Parathyroid adenoma (tissue), 2 donors: Measurements from ENCODE around the gene ZNF594.

ENCODE experiments used
- H2AFZ ChIP-seq: fragments of 300-600 bp; sonication (generic); one replicate; pipeline ENCODE4 v1.7.0; 2017; ENCODE audit warnings: antibody characterized with exemption, mild to moderate bottlenecking
- H3K27ac ChIP-seq: fragments of 300-600 bp; sonication (generic); one replicate; pipeline ENCODE4 v1.7.0; 2017
- H3K27me3 ChIP-seq: fragments of 300-600 bp; sonication (generic); one replicate; pipeline ENCODE4 v1.7.0; 2017; ENCODE audit warnings: low read length; ENCODE audit not compliant: control insufficient read depth, insufficient read depth
- H3K36me3 ChIP-seq: fragments of 300-600 bp; sonication (generic); one replicate; pipeline ENCODE4 v1.7.0; 2017; ENCODE audit warnings: low read length; ENCODE audit not compliant: control insufficient read depth, insufficient read depth
- H3K4me1 ChIP-seq: fragments of 300-600 bp; sonication (generic); one replicate; pipeline ENCODE4 v1.7.0; 2017; ENCODE audit warnings: control low read depth
- H3K4me2 ChIP-seq: fragments of 300-600 bp; sonication (generic); one replicate; pipeline ENCODE4 v1.7.0; 2017; ENCODE audit warnings: low read length
- H3K4me3 ChIP-seq: fragments of 300-600 bp; sonication (generic); one replicate; pipeline ENCODE4 v1.7.0; 2017; ENCODE audit warnings: low read depth, low read length
- H3K79me2 ChIP-seq: fragments of 300-600 bp; sonication (generic); one replicate; pipeline ENCODE4 v1.7.0; 2017; ENCODE audit warnings: control low read depth
- H3K9ac ChIP-seq: fragments of 300-600 bp; sonication (generic); one replicate; pipeline ENCODE4 v1.7.0; 2017; ENCODE audit warnings: mild to moderate bottlenecking
- H3K9me3 ChIP-seq: fragments of 300-600 bp; sonication (generic); one replicate; pipeline ENCODE4 v1.7.0; 2017; ENCODE audit warnings: low read length; ENCODE audit not compliant: control insufficient read depth
- TF ChIP-seq, protein P1 (sequence below): fragments of 300-600 bp; sonication (generic); IDR thresholded peaks from one replicate; pipeline ENCODE4 v1.7.0; 2017; ENCODE audit warnings: antibody characterized with exemption, mild to moderate bottlenecking
- donor health status: primary hyperparathyroidism.

Gene ZNF594

GRCh38 chr17:5210091-5210490, 18.4 kb upstream of the ZNF594 start:
- no peak overlapping the region for H3K4me2 ChIP-seq
- no peak overlapping the region for H3K9ac ChIP-seq
- H3K4me3 ChIP-seq = no peak overlapping the region
- H3K4me1 ChIP-seq = no peaks in the 10 kb centered on the region
- H3K27ac ChIP-seq = no peak overlapping the region
- no peaks in the 10 kb centered on the region for H3K27me3 ChIP-seq
- H3K79me2 ChIP-seq = peaks cover 10% of the 10 kb centered on the region
- H2AFZ ChIP-seq = no peak overlapping the region
- H3K9me3 ChIP-seq = no peaks in the 10 kb centered on the region
- TF ChIP-seq, protein P1, sequence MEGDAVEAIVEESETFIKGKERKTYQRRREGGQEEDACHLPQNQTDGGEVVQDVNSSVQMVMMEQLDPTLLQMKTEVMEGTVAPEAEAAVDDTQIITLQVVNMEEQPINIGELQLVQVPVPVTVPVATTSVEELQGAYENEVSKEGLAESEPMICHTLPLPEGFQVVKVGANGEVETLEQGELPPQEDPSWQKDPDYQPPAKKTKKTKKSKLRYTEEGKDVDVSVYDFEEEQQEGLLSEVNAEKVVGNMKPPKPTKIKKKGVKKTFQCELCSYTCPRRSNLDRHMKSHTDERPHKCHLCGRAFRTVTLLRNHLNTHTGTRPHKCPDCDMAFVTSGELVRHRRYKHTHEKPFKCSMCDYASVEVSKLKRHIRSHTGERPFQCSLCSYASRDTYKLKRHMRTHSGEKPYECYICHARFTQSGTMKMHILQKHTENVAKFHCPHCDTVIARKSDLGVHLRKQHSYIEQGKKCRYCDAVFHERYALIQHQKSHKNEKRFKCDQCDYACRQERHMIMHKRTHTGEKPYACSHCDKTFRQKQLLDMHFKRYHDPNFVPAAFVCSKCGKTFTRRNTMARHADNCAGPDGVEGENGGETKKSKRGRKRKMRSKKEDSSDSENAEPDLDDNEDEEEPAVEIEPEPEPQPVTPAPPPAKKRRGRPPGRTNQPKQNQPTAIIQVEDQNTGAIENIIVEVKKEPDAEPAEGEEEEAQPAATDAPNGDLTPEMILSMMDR = no peak
- no peaks in the 10 kb centered on the region for H3K36me3 ChIP-seq

GRCh38 chr17:5209396-5209795, 17.7 kb upstream of the ZNF594 start:
- TF ChIP-seq, protein P1 = no peak
- Histone ChIP-seq H2AFZ (no peak overlapping the region), H3K79me2 (peaks cover 11% of the 10 kb centered on the region), H3K27me3 (no peaks in the 10 kb centered on the region), H3K4me2 (no peak overlapping the region), H3K4me3 (no peak overlapping the region), H3K4me1 (no peaks in the 10 kb centered on the region), H3K36me3 (no peaks in the 10 kb centered on the region), H3K27ac (no peak overlapping the region), H3K9me3 (no peaks in the 10 kb centered on the region), H3K9ac (no peak overlapping the region)

- Histone ChIP-seq H3K9ac (no peak overlapping the region), H3K4me1 (no peaks in the 10 kb centered on the region), H3K27ac (no peak overlapping the region), H3K36me3 (no peaks in the 10 kb centered on the region), H2AFZ (no peak overlapping the region), H3K27me3 (no peaks in the 10 kb centered on the region), H3K79me2 (peaks cover 30% of the 10 kb centered on the region), H3K4me3 (no peak overlapping the region), H3K4me2 (no peak overlapping the region), H3K9me3 (no peaks in the 10 kb centered on the region)
- TF ChIP-seq, protein P1 = no peak
Measured at GRCh38 chr17:5203908-5204294, 12.2 kb upstream of the ZNF594 start.

DNA sequence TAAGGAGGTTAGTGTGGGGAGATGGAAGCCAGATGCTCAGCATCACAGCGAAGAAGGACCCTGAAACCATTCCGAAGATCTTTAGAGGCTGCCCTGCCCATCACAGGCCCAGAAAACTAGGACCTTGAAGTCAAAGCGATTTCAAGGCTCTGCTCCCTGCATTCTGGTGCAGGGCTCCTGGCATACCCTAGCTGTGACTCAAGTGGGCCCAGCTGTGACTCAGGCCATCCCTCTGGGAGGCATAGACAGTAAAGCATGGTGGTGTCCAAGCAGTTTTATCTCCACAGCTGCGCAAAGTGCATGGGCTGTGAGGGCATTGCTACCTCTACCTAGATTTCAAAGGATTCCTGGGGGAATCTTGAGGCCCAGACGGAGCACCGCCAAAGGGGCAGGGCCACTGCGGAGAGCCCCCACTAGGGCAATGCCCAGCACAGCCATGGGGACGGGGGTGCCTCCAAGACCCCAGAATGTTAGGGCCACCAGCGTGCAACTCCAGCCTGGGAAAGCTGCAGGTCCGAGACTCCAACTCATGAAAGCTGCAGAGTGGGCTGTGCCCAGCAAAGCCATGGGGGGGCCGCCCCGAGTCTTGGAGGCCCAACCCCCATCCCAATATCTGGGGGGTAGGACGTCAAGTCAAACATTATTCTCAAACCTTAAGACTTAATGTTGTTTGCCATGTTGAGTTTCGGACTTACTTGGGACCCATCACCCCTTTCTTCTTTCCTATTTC, 11.7 kb upstream of the ZNF594 start:
- H3K79me2 ChIP-seq = peaks cover 36% of the 10 kb centered on the region
- H3K9ac ChIP-seq = no peak overlapping the region
- no peaks in the 10 kb centered on the region for H3K36me3 ChIP-seq
- H3K9me3 ChIP-seq = no peaks in the 10 kb centered on the region
- no peak overlapping the region for H3K27ac ChIP-seq
- no peak overlapping the region for H3K4me3 ChIP-seq
- H3K4me2 ChIP-seq = no peak overlapping the region
- no peak overlapping the region for H2AFZ ChIP-seq
- no peaks in the 10 kb centered on the region for H3K4me1 ChIP-seq
- no peaks in the 10 kb centered on the region for H3K27me3 ChIP-seq
- TF ChIP-seq, protein P1 = no peak

- H3K4me2 ChIP-seq = no peak overlapping the region
- H3K9me3 ChIP-seq = no peaks in the 10 kb centered on the region
- H3K9ac ChIP-seq = no peak overlapping the region
- H3K79me2 ChIP-seq = peaks cover 36% of the 10 kb centered on the region
- no peaks in the 10 kb centered on the region for H3K4me1 ChIP-seq
- no peak overlapping the region for H3K27ac ChIP-seq
- H2AFZ ChIP-seq = no peak overlapping the region
- H3K4me3 ChIP-seq = no peak overlapping the region
- H3K27me3 ChIP-seq = no peaks in the 10 kb centered on the region
- TF ChIP-seq, protein P1 = no peak
- H3K36me3 ChIP-seq = no peaks in the 10 kb centered on the region
Measured at GRCh38 chr17:5201011-5201410, 9.3 kb upstream of the ZNF594 start.
